ENCODE results near the gene ASPN. TPM values are rescaled to one million over a fixed set of nuclear protein-coding genes. Genes with fewer than 3 reads are reported as not detected.

Gene ASPN
- total RNA-seq, 4 donors from 2014 or later: 3.3 to 18.4 (median 5.5) TPM

GRCh38 chr9:92407818-92408217 lies 74.5 kb downstream of the ASPN start:
- no peaks in the 10 kb centered on the region for H3K27me3 ChIP-seq
- TF ChIP-seq CTCF (IDR thresholded peaks at IDR 0.05) (no peak), POLR2A (IDR thresholded peaks at IDR 0.05) (no peak), EP300 (IDR thresholded peaks at IDR 0.05) (no peak)
- no peak overlapping the region for H3K4me3 ChIP-seq
- H3K27ac ChIP-seq: peak overlapping the region in 1 of 4 donors; percentile 75
- H3K36me3 ChIP-seq: no peaks in the 10 kb centered on the region
- DNase-seq (ENCODE audit: low spot score in 2 of 2): no peak
- WGBS, 2 donors: 78 to 85% methylated on average over 2 of the region's 2 CpGs
- H3K9me3 ChIP-seq: peaks cover 0 to 8% (median 0%) of the 10 kb centered on the region in 4 donors
- peaks cover 0 to 38% (median 11%) of the 10 kb centered on the region in 4 donors for H3K4me1 ChIP-seq

- DNase-seq (ENCODE audit: low spot score in 2 of 2): peak in 1 of 2 donors; percentile 42
Measured at GRCh38 chr9:92406477-92406876, 75.8 kb downstream of the ASPN start.

More at GRCh38 chr9:92406477-92406876, 75.8 kb downstream of the ASPN start:
- peak in 1 of 2 donors; percentile 7 for TF ChIP-seq POLR2A (IDR thresholded peaks at IDR 0.05)
- TF ChIP-seq CTCF (IDR thresholded peaks at IDR 0.05): no peak
- TF ChIP-seq EP300 (IDR thresholded peaks at IDR 0.05): peak; percentile 20 to 76
- Histone ChIP-seq H3K4me3 (peak overlapping the region in 1 of 4 donors; percentile 19), H3K36me3 (no peaks in the 10 kb centered on the region), H3K4me1 (peaks cover 0 to 44% (median 11%) of the 10 kb centered on the region in 4 donors), H3K27ac (peak overlapping the region in 3 of 4 donors; percentile 32 to 77 (median 75)), H3K9me3 (peaks cover 0 to 6% (median 0%) of the 10 kb centered on the region in 4 donors), H3K27me3 (no peaks in the 10 kb centered on the region)
- 26 to 32% methylated on average over 3 of the region's 3 CpGs for WGBS, 2 donors

Small RNAs within 50 kb of the gene (small RNA-seq; reads per million reads assigned to genes)
- not detected for gene MIR4670

Other genes with a start within 250 kb of the ASPN start
- 100 to 1,000 TPM in 1 of 4 donors, 10 to 100 TPM in 3; 52.2 to 102 (median 78.1) TPM for gene IARS1, start 188.8 kb downstream of the ASPN start, total RNA-seq
- gene NOL8, start 157.2 kb downstream of the ASPN start, total RNA-seq: 10 to 100 TPM; 25.1 to 45.6 (median 31.4) TPM
- 10 to 100 TPM in 1 of 4 donors, 1 to 10 TPM in 3; 5.0 to 17.1 (median 6.9) TPM for gene CENPP, start 156.6 kb downstream of the ASPN start, total RNA-seq
- gene OGN, start 77.9 kb downstream of the ASPN start, total RNA-seq: 10 to 100 TPM in 3 of 4 donors, 1 to 10 TPM in 1; 4.2 to 33.9 (median 18.4) TPM
- gene OMD, start 58.0 kb downstream of the ASPN start, total RNA-seq: 10 to 100 TPM; 19.2 to 64.9 (median 59.5) TPM
- gene ECM2, start 53.5 kb upstream of the ASPN start, total RNA-seq: 10 to 100 TPM; 15.9 to 59.0 (median 53.6) TPM
- 10 to 100 TPM in 2 of 4 donors, 1 to 10 TPM in 2; 8.0 to 18.8 (median 11.0) TPM for gene IPPK, start 187.6 kb upstream of the ASPN start, total RNA-seq